A549 (cell line): ENCODE measurements around the gene KRT37.

Experiments used
- CTCF ChIP-seq: fragments of >200 bp; sonication (Bioruptor Twin); formaldehyde crosslinking; IDR thresholded peaks from 3 replicates; pipeline ENCODE4 v1.5.1; 2016
- EHMT2 ChIP-seq: fragments of 200-600 bp; sonication (generic); IDR thresholded peaks from 2 replicates; pipeline ENCODE4 v1.6.1; 2016; ENCODE audit warnings: antibody characterized with exemption, low read depth, mild to moderate bottlenecking, moderate library complexity
- POLR2AphosphoS2 ChIP-seq: conservative IDR thresholded peaks from 2 replicates; pipeline ENCODE4 v1.6.1; 2012; ENCODE audit warnings: low read length, improper control_type of control experiment, inconsistent platforms
- RCOR1 ChIP-seq: fragments of 150-350 bp; IDR thresholded peaks from 2 replicates; pipeline ENCODE4 v1.6.1; 2014; ENCODE audit warnings: antibody characterized with exemption, low read length, low read depth
- RNF2 ChIP-seq: fragments of 200-600 bp; sonication (generic); IDR thresholded peaks from 2 replicates; pipeline ENCODE4 v1.6.1; 2016; ENCODE audit warnings: low read depth, mild to moderate bottlenecking, antibody characterized with exemption, moderate library complexity, borderline replicate concordance
- SMC3 ChIP-seq: fragments of >200 bp; sonication (Bioruptor Twin); formaldehyde crosslinking; IDR thresholded peaks from 3 replicates; pipeline ENCODE4 v1.6.1; 2018; ENCODE audit warnings: inconsistent platforms

DNA sequence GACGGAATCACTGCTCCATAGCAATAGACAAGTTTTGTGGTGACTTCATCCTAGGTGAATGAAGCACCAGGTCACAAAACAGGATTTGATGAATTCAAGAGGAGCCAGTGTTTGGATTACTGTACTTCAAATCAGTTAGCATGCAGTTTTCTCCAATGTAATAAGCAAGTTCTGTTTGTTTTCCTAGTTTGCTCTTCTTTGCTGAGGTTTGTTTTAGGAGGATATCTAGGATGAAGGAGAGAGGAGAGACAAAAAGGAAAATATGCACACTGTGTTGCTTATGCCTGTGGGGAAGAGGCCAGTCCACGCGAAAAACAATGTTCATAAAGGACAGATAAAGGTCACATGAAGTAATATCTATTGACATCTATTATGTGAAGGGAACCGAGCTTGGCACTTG lies 9.0 kb downstream of the KRT37 start:
- TF ChIP-seq SMC3 (no peak), CTCF (no peak), POLR2AphosphoS2 (no peak), RCOR1 (no peak), EHMT2 (no peak), RNF2 (no peak)
